Fibroblast of villous mesenchyme (primary cell): Measurements from ENCODE around the gene PRDM16. TPM values are rescaled to one million over a fixed set of nuclear protein-coding genes. Genes with fewer than 3 reads are reported as not detected.

Experiments
- DNase-seq: peaks from one replicate; pipeline ENCODE4 v3.0.0-alpha.2; 2010; ENCODE audit warnings: low read depth
- H3K4me3 ChIP-seq: 2 replicates; pipeline ENCODE4 v1.5.1; 2011; ENCODE audit warnings: low read depth, mild to moderate bottlenecking, low read length
- total RNA-seq: library from RNA; depleted of rRNA; stranded (reverse); fragments of >200 nt; gene quantifications from 2 replicates; pipeline ENCODE4 v1.2.3, GENCODE V29; 2012
- TF ChIP-seq, protein P1 (sequence below): IDR thresholded peaks from 2 replicates; pipeline ENCODE4 v1.5.1; 2012; ENCODE audit warnings: low read depth, mild to moderate bottlenecking, low read length; ENCODE audit not compliant: insufficient read depth

PRDM16 gene
- total RNA-seq, 1 donor, result 1.7 TPM

DNA sequence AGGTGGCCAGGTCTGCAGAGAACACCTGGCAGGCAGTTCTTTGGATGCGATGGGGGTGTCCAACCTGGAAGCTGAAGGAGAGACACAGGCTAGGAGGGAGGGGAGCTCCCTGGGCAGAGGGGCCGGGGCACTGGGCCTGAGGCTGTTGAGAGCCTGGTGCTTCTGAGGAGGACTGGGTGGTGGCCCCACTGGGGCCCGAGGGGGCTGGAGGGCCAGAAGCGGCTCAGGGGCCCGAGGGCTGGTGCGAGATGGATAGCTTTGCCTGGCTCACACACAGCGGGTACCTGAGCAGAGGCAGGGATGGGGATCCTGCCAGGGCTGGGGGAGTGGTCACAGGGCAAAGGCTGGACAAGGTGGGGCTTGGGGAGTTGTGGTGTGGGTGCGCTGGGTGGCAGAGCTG is 37.2 kb downstream of the PRDM16 start:
- DNase-seq, result no peak
- no peak overlapping the region for H3K4me3 ChIP-seq
- TF ChIP-seq, protein P1, sequence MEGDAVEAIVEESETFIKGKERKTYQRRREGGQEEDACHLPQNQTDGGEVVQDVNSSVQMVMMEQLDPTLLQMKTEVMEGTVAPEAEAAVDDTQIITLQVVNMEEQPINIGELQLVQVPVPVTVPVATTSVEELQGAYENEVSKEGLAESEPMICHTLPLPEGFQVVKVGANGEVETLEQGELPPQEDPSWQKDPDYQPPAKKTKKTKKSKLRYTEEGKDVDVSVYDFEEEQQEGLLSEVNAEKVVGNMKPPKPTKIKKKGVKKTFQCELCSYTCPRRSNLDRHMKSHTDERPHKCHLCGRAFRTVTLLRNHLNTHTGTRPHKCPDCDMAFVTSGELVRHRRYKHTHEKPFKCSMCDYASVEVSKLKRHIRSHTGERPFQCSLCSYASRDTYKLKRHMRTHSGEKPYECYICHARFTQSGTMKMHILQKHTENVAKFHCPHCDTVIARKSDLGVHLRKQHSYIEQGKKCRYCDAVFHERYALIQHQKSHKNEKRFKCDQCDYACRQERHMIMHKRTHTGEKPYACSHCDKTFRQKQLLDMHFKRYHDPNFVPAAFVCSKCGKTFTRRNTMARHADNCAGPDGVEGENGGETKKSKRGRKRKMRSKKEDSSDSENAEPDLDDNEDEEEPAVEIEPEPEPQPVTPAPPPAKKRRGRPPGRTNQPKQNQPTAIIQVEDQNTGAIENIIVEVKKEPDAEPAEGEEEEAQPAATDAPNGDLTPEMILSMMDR, result no peak

DNA sequence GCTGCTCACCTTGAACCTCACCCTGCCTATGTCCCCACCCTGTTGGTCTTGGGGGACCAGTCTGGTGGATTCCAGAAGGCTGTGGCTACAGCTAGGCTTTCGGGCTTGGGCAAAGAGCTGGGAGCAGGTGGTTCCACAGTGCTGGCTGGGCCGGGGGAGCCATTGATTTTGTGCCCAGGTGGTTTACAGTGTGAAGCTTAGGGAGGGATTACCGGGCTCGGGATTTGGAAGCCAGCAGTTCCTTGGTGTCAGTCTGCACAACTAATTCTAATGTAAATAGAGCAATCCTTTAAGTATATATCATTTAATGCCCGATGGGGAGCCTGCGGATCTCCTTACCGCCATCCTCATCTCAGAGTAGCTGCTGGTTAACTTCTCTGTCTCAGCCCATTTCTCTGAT is 38.2 kb downstream of the PRDM16 start:
- DNase-seq, result no peak
- no peak overlapping the region for H3K4me3 ChIP-seq
- TF ChIP-seq, protein P1, result no peak

DNA sequence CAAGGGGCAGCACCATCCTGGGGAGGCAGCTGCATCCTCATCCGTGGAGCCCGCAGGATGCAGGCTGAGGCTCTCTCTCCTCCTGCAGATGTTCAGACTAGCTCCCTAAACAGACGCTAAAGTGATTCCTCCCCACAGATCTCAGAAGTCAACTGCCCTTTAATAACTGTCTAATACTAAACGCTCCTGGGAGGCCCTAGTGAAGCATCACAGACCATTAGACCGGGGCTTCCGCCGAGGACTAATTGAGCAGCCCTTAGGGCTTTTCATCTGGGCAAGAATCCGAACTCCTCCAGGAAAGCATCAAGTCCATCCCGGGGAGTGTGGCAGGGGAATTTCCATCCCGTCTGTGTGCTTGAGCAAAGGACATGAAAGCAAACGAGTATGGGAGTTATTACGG is 40.4 kb downstream of the PRDM16 start:
- TF ChIP-seq, protein P1, result no peak
- H3K4me3 ChIP-seq, result no peak overlapping the region

DNA sequence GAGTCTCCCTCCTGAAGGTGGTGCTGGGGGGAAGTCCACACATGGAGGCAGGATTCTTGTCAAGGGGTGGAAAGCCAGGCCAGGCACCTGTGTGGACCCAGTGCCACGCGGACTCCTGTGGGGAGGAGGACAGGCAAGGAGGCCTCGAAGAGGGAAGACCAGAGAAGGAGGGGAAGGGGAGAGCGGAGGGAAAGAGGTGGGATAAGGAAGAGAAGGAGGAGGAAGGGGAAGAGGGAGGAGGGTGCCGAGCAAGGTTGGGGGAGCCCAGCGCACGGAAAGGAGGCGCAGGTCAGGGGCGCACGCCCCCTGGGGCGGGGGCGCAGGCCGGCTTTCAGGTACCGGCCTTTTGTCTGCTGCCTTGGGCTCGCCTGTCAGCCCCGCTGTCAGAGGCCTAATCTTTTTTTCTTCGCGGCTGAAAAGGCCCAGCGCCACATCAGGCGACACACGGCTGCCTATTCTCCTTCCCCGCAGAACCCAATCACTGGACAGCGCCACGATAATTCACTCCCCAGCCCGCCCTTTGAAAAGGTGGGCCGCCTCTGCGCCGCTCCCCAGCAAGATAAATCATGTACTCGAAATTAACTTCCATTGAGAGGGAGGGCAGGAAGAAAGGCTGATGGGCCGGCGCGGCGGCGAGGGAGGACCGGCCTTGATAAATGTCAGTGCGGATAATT is 42.5 kb downstream of the PRDM16 start:
- TF ChIP-seq, protein P1, result no peak
- DNase-seq, result no peak
- H3K4me3 ChIP-seq, result no peak overlapping the region

More for the DNA sequence above, 40.4 kb downstream of the PRDM16 start:
- DNase-seq, result no peak

DNA sequence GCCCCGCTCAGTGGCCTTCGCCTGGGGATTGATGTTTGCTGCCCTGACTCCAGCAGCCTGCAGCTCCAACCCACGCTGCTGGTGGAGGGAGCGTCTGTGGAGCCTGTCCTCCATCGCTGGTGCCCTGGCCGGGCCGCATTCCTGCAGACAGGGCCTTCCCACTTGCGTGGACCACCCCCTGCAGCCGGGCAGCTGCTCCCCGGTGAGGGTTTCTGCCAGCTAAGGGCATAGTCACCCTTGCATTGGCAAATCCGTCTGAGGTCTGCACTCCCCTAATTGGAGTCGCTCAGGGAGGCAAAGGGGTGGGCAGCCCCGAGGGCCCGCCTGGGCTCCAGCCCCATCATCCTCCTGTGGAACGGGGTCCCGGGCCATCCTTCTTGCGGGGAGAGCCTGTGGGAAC is 43.5 kb downstream of the PRDM16 start:
- no peak overlapping the region for H3K4me3 ChIP-seq
- TF ChIP-seq, protein P1, result no peak
- no peak for DNase-seq

DNA sequence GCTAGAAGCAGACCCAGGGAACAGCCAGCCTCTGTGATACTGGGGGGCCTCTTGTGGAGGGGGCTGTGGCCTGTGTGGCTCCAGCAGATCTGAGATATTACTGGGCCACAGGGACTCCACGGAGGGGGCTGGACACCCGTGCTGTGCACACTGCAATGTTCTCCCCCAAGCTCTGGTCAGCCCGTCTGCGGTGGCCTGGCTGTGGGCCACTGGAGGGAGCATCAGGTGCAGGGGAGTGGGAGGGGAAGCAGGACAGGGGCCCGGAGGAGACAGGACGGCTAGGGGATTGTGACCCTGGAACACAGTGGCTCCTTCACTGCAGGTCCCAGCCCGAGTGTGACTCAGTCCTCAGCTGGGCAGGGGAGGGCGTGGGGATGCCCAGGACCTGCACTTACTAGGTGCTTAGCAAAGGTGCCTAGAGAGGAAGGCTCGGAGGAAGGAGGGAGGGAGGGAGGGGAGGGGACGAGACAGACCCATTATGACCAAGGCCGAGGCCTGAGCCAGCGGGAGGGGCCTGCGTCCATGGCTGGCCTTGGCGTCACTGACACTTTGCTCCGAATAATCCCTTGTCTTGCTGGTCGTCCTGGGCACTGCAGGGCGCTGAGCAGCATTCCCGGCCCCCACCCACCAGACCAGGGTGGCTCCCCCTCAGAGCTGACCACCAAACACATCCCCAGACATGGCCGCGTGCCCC is 44.2 kb downstream of the PRDM16 start:
- TF ChIP-seq, protein P1, result no peak
- H3K4me3 ChIP-seq, result no peak overlapping the region
- no peak for DNase-seq
